Measurements from ENCODE around the gene ADARB2.

The ADARB2 gene

GRCh38 chr10:1409392-1409791, 327.9 kb downstream of the ADARB2 start:
- no peak for TF ChIP-seq CTCF (IDR thresholded peaks at IDR 0.05; ENCODE audit: low read depth, low read length)
- H3K4me3 ChIP-seq (ENCODE audit: low read depth, low read length): no peak overlapping the region

GRCh38 chr10:1408651-1409367, 328.5 kb downstream of the ADARB2 start:
- TF ChIP-seq CTCF (IDR thresholded peaks at IDR 0.05; ENCODE audit: low read depth, low read length): no peak
- H3K4me3 ChIP-seq (ENCODE audit: low read depth, low read length): no peak overlapping the region

GRCh38 chr10:1406967-1407945, 330.1 kb downstream of the ADARB2 start:
- H3K4me3 ChIP-seq (ENCODE audit: low read depth, low read length): no peak overlapping the region
- TF ChIP-seq CTCF (IDR thresholded peaks at IDR 0.05; ENCODE audit: low read depth, low read length): no peak

GRCh38 chr10:1406132-1406966, 331.0 kb downstream of the ADARB2 start:
- TF ChIP-seq CTCF (IDR thresholded peaks at IDR 0.05; ENCODE audit: low read depth, low read length): no peak

GRCh38 chr10:1404323-1405260, 332.7 kb downstream of the ADARB2 start:
- H3K4me3 ChIP-seq (ENCODE audit: low read depth, low read length): no peak overlapping the region
- no peak for TF ChIP-seq CTCF (IDR thresholded peaks at IDR 0.05; ENCODE audit: low read depth, low read length)

More at GRCh38 chr10:1406132-1406966, 331.0 kb downstream of the ADARB2 start:
- H3K4me3 ChIP-seq (ENCODE audit: low read depth, low read length): no peak overlapping the region
